ENCODE data around the gene THBS2. TPM values are rescaled to one million over a fixed set of nuclear protein-coding genes. Genes with fewer than 3 reads are reported as not detected.

THBS2 gene
- polyA plus RNA-seq, 1 experiment: 857 TPM

DNA sequence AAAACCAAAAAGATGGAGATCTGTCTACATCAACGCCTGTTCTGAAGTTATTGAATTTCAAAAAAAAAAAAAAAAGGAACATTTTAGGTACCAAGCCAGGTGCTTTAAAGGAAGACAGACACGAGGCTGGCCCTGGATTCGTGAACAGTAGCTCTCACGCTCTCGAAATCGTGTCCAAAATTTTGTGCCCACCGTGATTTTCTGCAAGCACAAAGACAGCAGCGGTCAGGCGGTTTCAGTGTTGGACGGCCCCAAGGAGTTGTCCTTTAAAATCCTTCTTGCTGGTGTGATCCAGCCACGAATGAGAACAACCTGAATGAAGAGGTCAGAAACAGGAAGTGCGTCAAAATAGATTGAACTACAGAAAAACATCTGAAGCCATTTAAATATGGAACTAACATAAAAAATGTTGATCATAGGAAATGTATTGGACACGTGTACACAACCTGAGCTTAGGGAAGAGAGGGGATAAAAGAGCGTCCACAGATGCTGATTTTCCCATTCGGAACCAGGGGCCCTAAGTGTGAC is 78.2 kb downstream of the THBS2 start:
- TF ChIP-seq, protein P1, sequence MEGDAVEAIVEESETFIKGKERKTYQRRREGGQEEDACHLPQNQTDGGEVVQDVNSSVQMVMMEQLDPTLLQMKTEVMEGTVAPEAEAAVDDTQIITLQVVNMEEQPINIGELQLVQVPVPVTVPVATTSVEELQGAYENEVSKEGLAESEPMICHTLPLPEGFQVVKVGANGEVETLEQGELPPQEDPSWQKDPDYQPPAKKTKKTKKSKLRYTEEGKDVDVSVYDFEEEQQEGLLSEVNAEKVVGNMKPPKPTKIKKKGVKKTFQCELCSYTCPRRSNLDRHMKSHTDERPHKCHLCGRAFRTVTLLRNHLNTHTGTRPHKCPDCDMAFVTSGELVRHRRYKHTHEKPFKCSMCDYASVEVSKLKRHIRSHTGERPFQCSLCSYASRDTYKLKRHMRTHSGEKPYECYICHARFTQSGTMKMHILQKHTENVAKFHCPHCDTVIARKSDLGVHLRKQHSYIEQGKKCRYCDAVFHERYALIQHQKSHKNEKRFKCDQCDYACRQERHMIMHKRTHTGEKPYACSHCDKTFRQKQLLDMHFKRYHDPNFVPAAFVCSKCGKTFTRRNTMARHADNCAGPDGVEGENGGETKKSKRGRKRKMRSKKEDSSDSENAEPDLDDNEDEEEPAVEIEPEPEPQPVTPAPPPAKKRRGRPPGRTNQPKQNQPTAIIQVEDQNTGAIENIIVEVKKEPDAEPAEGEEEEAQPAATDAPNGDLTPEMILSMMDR (IDR thresholded peaks at IDR 0.05; ENCODE audit: insufficient read depth, low read depth, low read length): no peak
- no peak overlapping the region for H3K4me3 ChIP-seq (ENCODE audit: low read depth, low read length)
- H3K27me3 ChIP-seq (ENCODE audit: control insufficient read depth, insufficient read depth, low read length): no peaks in the 10 kb centered on the region
- DNase-seq (ENCODE audit: low read depth): no peak
- no peaks in the 10 kb centered on the region for H3K36me3 ChIP-seq (ENCODE audit: control insufficient read depth, insufficient read depth, low read length)
- ChIA-PET CTCF (interaction anchor here (0.6 to 1.8 kb wide), 3 partner anchors 11 to 278 kb away, joined by 3 to 7 read pairs (median 3); no protein-coding TSS in a partner anchor), POLR2A (no interaction called here)

DNA sequence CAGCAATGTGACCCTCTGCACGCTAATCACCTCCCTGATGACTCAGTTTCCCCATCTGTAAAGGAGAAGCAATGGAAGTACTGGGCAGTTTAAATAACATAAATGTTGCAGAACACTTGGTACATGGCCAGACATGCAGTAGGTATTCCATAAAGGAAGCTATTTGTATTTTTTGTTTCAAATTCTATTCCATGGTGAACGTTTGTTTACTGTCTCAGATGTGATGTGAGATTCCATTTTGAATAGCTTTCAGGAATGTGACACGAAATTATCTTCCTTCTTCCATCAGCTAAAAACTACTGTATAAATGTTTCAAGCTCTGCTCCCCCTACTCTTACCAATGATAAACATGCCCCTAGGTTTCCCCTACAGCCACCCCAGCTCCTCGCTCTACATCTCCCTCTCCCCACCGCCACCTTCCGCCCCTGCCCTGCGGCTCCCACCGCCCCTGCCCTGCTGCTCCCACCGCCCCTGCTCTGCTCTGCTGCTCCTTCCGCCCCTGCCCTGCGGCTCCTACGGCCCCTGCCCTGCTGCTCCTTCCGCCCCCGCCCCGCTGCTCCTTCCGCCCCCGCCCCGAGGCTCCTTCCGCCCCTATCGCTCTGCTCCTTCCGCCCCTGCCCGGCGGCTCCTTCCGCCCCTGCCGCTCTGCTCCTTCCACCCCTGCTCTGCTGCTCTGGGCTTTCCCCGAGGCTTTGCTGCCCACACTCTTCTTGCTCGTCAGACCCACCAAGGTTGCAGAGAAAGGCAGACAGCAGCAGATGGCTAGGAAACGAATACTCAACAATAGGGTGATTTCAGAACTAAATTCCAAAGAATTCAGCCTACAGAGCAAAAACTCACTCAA is 78.9 kb downstream of the THBS2 start:
- TF ChIP-seq, protein P1 (IDR thresholded peaks at IDR 0.05; ENCODE audit: insufficient read depth, low read depth, low read length): no peak
- Histone ChIP-seq H3K4me3 (ENCODE audit: low read depth, low read length) (no peak overlapping the region), H3K36me3 (ENCODE audit: control insufficient read depth, insufficient read depth, low read length) (peaks cover under 1% of the 10 kb centered on the region; the same call in 1 of the 2 replicates), H3K27me3 (ENCODE audit: control insufficient read depth, insufficient read depth, low read length) (no peaks in the 10 kb centered on the region)
- no peak for DNase-seq (ENCODE audit: low read depth)
- CTCF ChIA-PET: no interaction called here
- POLR2A ChIA-PET: no interaction called here

DNA sequence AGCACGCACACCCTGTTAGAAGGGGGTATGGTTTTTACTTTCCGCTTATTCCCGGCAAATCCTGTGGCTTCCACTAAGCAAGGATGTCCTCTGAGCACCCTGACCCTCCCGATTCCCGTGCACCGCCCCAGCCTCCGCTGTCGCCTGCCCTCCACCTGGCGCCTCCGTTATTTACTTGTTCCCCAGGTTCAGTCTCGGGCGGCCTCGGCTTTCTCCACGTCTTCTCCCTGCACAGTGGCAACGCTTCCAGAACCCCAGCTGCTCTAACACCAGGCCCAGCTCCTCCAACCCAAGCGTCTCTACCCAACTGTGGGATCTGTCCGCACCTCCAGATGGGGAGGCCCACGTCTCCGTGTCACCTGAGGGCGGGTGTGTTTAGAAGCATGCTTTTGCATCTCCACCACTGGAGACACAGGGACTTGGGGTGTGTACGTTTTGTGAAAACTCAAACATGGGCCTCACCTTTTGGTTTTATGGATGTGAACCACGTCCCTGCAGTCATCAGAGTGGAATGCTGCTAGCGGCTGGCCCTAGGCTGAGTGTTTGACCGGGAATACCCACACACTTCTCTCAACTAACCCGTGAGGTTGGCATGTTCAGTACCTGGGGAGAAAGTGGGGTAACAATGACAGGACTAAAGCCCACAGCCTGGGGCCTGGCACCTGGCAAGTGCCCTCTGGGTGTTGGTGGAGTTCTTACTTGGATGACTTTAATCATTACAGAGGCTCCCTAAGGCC is 79.9 kb downstream of the THBS2 start:
- Histone ChIP-seq H3K36me3 (ENCODE audit: control insufficient read depth, insufficient read depth, low read length) (peaks cover 2% of the 10 kb centered on the region; the same call in 1 of the 2 replicates), H3K4me3 (ENCODE audit: low read depth, low read length) (no peak overlapping the region), H3K27me3 (ENCODE audit: control insufficient read depth, insufficient read depth, low read length) (no peaks in the 10 kb centered on the region)
- TF ChIP-seq, protein P1 (IDR thresholded peaks at IDR 0.05; ENCODE audit: insufficient read depth, low read depth, low read length): no peak
- DNase-seq (ENCODE audit: low read depth): no peak
- ChIA-PET POLR2A (interaction anchor here (1.4 kb wide), 1 partner anchor 17 kb away, joined by 5 read pairs; no protein-coding TSS in a partner anchor), CTCF (no interaction called here)

DNA sequence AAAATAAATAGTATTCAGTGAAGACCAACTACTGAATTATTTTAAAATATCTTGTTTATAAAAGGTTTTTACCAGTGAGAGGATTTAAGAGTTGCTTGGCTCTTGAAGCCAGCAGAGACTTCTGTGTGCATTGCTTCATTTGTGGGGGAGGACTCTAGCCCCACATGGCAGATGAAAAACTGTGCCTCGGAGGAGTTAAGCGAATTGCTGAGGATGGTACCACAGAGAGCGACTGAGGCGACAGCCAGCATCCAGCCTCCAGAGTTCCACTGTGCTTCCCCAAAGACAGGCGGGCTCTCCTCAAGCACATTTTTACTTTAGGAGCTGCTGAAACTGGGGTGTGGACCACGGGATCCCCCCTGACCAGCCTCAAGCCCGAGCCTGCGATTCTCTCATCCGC is 80.7 kb downstream of the THBS2 start:
- Histone ChIP-seq H3K27me3 (ENCODE audit: control insufficient read depth, insufficient read depth, low read length) (no peaks in the 10 kb centered on the region), H3K36me3 (ENCODE audit: control insufficient read depth, insufficient read depth, low read length) (peaks cover 2% of the 10 kb centered on the region; the same call in 1 of the 2 replicates), H3K4me3 (ENCODE audit: low read depth, low read length) (no peak overlapping the region)
- ChIA-PET POLR2A (interaction anchor here (1.4 kb wide), 1 partner anchor 17 kb away, joined by 5 read pairs; no protein-coding TSS in a partner anchor), CTCF (interaction anchor here (1.3 kb wide), 1 partner anchor 32 kb away, joined by 6 read pairs; no protein-coding TSS in a partner anchor)
- DNase-seq (ENCODE audit: low read depth): no peak
- TF ChIP-seq, protein P1 (IDR thresholded peaks at IDR 0.05; ENCODE audit: insufficient read depth, low read depth, low read length): no peak
